Activated naive CD8-positive, alpha-beta T cell treated with anti-CD3 and anti-CD28 coated beads, Interleukin-2, amount 10 ng/mL, durations not matched to agents 7 days and 5 days (primary cell): Measurements from ENCODE around the gene LIX1L. TPM values are rescaled to one million over a fixed set of nuclear protein-coding genes. Genes with fewer than 3 reads are reported as not detected.

Experiments
- ATAC-seq: fragments of 150-1000 bp; cut with Tn5 transposase; one replicate; pipeline ENCODE4 v1.10.0; 2021; ENCODE audit warnings: low read depth, moderate library complexity
- POLR2A ChIA-PET: fragments of 350-600 bp; sonication (Branson Sonifier 250); formaldehyde crosslinking; loops from one replicate; lab custom pipeline; 2021; ENCODE audit warnings: antibody characterized with exemption; lab: Charles Lee
- DNase-seq: peaks from one replicate; pipeline ENCODE4 v3.0.0; 2021
- H3K27ac Mint-ChIP-seq: one replicate; pipeline ENCODE4 v1.8.0; 2022; ENCODE audit warnings: mild to moderate bottlenecking, mixed read lengths
- H3K27me3 Mint-ChIP-seq: one replicate; pipeline ENCODE4 v1.8.0; 2022; ENCODE audit warnings: mild to moderate bottlenecking, moderate library complexity, mixed read lengths
- H3K36me3 Mint-ChIP-seq: one replicate; pipeline ENCODE4 v1.8.0; 2021; ENCODE audit warnings: mild to moderate bottlenecking, mixed read lengths
- H3K4me1 Mint-ChIP-seq: one replicate; pipeline ENCODE4 v1.8.0; 2021; ENCODE audit warnings: mixed read lengths
- H3K4me3 Mint-ChIP-seq: one replicate; pipeline ENCODE4 v1.8.0; 2022; ENCODE audit warnings: mild to moderate bottlenecking, moderate library complexity, mixed read lengths
- H3K9me3 Mint-ChIP-seq: one replicate; pipeline ENCODE4 v1.8.0; 2021; ENCODE audit warnings: mixed read lengths
- total RNA-seq, 2 experiments: library from RNA; stranded (reverse); gene quantifications; one replicate each; pipeline ENCODE4 v1.2.3, GENCODE V29; 2021

Gene LIX1L
- total RNA-seq, 2 experiments from 2014 or later = 54.0 to 57.5 TPM

DNA sequence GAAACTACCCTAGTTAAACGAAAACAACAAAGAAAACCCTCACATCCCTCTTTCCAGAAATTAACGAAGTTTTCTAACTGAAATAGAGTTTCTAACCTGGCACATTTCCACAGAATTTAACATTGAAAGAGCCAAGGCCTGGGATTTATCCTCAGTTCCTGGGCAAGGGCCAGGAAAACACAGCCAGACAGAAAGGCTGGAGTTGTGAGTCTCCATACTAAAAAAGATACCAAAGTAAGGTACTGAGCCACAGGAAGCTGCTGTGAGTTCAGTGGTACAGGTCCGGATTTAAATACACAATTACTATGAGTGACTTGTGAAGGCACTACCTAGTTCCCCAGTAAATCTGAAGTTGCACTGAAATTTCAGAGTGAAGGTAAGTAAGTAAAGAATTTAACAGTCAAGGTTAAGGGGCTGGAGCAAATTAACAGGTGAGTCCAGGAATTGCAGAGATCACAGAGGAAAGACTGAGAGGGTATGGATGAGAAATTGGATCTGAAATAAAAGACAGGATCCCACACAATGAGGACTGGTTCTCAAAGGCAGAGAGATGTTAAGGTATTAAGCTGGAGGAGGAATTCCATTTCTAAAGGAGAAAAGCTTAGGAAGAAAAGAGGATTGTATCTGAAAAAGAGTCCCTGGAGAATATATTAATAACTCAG lies 905 bp downstream of the LIX1L start:
- peaks cover 66% of the 10 kb centered on the region for H3K4me1 Mint-ChIP-seq
- POLR2A ChIA-PET = interaction anchor here (0.6 to 4.3 kb wide), 10 partner anchors 10 to 100 kb away, joined by 3 to 61 read pairs (median 5); partner anchors contain the start of genes RBM8A and TXNIP
- peaks cover 18% of the 10 kb centered on the region for H3K36me3 Mint-ChIP-seq
- H3K27ac Mint-ChIP-seq = peak overlapping the region; percentile 94
- ATAC-seq (no peak), DNase-seq (no peak)
- H3K27me3 Mint-ChIP-seq = no peaks in the 10 kb centered on the region
- peak overlapping the region; percentile 99 for H3K4me3 Mint-ChIP-seq
- no peaks in the 10 kb centered on the region for H3K9me3 Mint-ChIP-seq

- DNase-seq = no peak
Observed at GRCh38 chr1:145956361-145956760, 1.5 kb downstream of the LIX1L start.

DNA sequence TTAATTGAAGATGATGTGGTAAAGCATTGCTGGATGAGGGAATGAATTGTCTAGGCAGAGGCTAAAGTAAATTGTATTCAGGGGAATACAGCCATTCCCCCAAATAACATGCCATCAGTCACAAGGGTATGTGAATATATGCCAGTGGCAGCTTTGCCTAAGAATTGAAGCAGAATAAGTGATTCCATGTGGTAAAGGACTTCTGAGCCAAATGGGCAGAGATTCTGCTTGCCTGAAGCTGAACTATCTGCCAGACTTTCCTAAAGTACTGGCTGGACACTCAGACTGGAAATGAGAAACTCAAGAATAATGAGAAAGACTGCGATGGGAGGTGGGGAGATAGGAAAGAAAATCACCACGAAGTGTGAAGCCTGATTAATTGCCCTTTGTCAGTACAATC lies 2.4 kb downstream of the LIX1L start:
- peaks cover 71% of the 10 kb centered on the region for H3K4me1 Mint-ChIP-seq
- DNase-seq = no peak
- peaks cover 22% of the 10 kb centered on the region for H3K36me3 Mint-ChIP-seq
- H3K27ac Mint-ChIP-seq = no peak overlapping the region
- no peaks in the 10 kb centered on the region for H3K27me3 Mint-ChIP-seq
- H3K4me3 Mint-ChIP-seq = peak overlapping the region; percentile 99
- POLR2A ChIA-PET = interaction anchor here (2.1 to 4.3 kb wide), 2 partner anchors 9 to 28 kb away, joined by 8 to 61 read pairs; partner anchors contain the start of genes ANKRD34A, POLR3GL and RBM8A
- H3K9me3 Mint-ChIP-seq = no peaks in the 10 kb centered on the region
- no peak for ATAC-seq

More at GRCh38 chr1:145956361-145956760, 1.5 kb downstream of the LIX1L start:
- ATAC-seq = no peak
- Mint-ChIP-seq H3K27ac (peak overlapping the region; percentile 94), H3K4me1 (peaks cover 67% of the 10 kb centered on the region), H3K4me3 (peak overlapping the region; percentile 99), H3K36me3 (peaks cover 22% of the 10 kb centered on the region), H3K9me3 (no peaks in the 10 kb centered on the region), H3K27me3 (no peaks in the 10 kb centered on the region)
- POLR2A ChIA-PET = interaction anchor here (2.1 to 4.3 kb wide), 2 partner anchors 10 to 29 kb away, joined by 4 to 61 read pairs; partner anchors contain the start of gene RBM8A

DNA sequence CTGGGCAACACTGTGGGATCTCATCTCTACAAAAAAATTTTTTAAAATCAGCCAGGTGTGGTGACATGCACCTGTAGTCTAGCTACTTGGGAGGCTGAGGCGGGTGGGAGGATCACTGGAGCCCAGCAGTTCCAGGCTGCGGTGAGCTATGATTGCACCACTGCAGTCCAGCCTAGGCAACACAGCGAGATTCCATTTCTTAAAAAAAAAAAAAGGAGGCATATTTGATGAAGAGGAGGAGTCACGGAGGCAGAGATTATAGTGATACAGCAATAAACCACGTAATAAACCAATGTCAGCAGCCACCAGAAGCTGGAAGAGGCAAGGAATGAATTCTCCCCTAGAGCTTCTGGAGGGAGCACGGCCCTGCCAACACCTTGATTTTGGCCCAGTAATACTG lies 4.0 kb downstream of the LIX1L start:
- DNase-seq (no peak), ATAC-seq (no peak)
- no peak overlapping the region for H3K27ac Mint-ChIP-seq
- POLR2A ChIA-PET = interaction anchor here (1.3 to 2.1 kb wide), 2 partner anchors 11 to 35 kb away, joined by 3 to 8 read pairs; partner anchors contain the start of genes ANKRD34A, PEX11B and POLR3GL
- no peaks in the 10 kb centered on the region for H3K9me3 Mint-ChIP-seq
- H3K4me3 Mint-ChIP-seq = no peak overlapping the region
- peaks cover 29% of the 10 kb centered on the region for H3K36me3 Mint-ChIP-seq
- peaks cover 67% of the 10 kb centered on the region for H3K4me1 Mint-ChIP-seq
- H3K27me3 Mint-ChIP-seq = no peaks in the 10 kb centered on the region

GRCh38 chr1:145952903-145953302 lies 4.9 kb downstream of the LIX1L start:
- POLR2A ChIA-PET = interaction anchor here (1.3 kb wide), 1 partner anchor 34 kb away, joined by 3 read pairs; the partner anchor contains the start of gene PEX11B
- H3K27me3 Mint-ChIP-seq = no peaks in the 10 kb centered on the region
- no peak for DNase-seq
- H3K9me3 Mint-ChIP-seq = no peaks in the 10 kb centered on the region
- no peak for ATAC-seq
- H3K27ac Mint-ChIP-seq = no peak overlapping the region
- H3K4me3 Mint-ChIP-seq = no peak overlapping the region
- peaks cover 58% of the 10 kb centered on the region for H3K4me1 Mint-ChIP-seq
- H3K36me3 Mint-ChIP-seq = peaks cover 29% of the 10 kb centered on the region

DNA sequence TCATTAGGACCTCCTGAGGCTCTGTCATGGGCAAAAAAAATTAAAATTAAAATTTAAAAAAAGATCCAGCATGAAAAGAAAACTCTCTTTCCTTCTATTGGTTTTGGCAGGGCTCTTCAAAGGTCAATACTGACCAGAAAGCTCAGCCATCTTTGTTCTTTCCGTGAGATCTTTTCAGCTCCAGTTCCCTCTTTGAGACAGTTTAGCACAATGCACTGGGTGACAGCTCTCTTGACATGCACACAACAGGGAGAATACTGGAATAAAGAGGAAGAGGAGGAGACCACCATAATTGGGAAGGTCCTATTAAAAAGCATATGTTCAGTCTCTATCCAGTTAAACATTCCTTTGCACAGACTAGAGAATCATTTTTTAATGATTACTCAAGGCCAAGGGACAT lies 6.3 kb downstream of the LIX1L start:
- POLR2A ChIA-PET = no interaction called here
- H3K4me3 Mint-ChIP-seq = no peak overlapping the region
- ATAC-seq (no peak), DNase-seq (no peak)
- no peaks in the 10 kb centered on the region for H3K9me3 Mint-ChIP-seq
- H3K27ac Mint-ChIP-seq = no peak overlapping the region
- H3K4me1 Mint-ChIP-seq = peaks cover 50% of the 10 kb centered on the region
- peaks cover 29% of the 10 kb centered on the region for H3K36me3 Mint-ChIP-seq
- H3K27me3 Mint-ChIP-seq = no peaks in the 10 kb centered on the region

DNA sequence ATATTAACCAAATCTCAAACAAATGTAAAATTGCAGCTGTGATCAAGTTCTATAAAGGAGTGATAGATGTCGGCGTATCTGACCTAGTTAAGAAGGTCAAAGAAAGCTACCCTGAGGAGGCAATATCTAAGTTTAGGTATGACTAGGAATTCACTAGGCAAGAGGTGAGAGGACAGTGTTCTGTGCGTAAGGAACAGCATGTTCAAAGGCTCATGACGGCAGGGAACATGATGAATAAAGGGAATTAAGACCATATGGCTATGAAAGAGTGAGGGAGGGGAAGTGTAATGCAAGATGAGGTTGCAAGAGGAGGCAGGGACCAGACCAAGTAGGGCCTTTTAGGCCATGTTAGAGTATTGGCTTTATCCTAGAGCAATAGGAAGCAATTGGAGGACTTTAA lies 8.6 kb downstream of the LIX1L start:
- Mint-ChIP-seq H3K9me3 (no peaks in the 10 kb centered on the region), H3K36me3 (peaks cover 24% of the 10 kb centered on the region), H3K4me3 (no peak overlapping the region)

DNA sequence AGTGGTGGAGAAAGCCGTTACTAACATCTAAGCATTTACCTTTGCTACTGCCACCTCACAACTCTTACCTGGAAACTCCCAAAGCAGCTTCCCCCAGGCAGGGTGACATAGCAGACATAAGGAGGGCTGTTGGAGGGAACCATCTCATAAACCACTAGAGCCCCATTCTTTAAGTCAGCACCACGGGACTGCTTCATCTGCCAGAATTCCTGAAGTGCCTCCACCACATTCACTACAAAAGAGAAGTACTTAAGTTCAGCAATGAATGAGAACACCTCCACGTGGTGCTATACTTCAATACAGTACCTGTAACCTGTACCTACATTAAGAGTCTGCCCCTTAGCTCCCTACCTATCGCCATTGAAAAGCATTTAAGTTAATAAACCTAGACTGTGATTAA lies 10.3 kb downstream of the LIX1L start:
- no peak for DNase-seq
- POLR2A ChIA-PET = no interaction called here
- Mint-ChIP-seq H3K27me3 (no peaks in the 10 kb centered on the region), H3K36me3 (peaks cover 20% of the 10 kb centered on the region), H3K27ac (no peak overlapping the region), H3K4me3 (no peak overlapping the region), H3K9me3 (no peaks in the 10 kb centered on the region), H3K4me1 (peaks cover 27% of the 10 kb centered on the region)
- ATAC-seq = no peak

More for the DNA sequence above, 8.6 kb downstream of the LIX1L start:
- H3K4me1 Mint-ChIP-seq = peaks cover 31% of the 10 kb centered on the region
- no peak for DNase-seq
- no peaks in the 10 kb centered on the region for H3K27me3 Mint-ChIP-seq
- H3K27ac Mint-ChIP-seq = no peak overlapping the region
- POLR2A ChIA-PET = interaction anchor here (1.3 kb wide), 1 partner anchor 22 kb away, joined by 5 read pairs; the partner anchor contains the start of gene RBM8A
- no peak for ATAC-seq

DNA sequence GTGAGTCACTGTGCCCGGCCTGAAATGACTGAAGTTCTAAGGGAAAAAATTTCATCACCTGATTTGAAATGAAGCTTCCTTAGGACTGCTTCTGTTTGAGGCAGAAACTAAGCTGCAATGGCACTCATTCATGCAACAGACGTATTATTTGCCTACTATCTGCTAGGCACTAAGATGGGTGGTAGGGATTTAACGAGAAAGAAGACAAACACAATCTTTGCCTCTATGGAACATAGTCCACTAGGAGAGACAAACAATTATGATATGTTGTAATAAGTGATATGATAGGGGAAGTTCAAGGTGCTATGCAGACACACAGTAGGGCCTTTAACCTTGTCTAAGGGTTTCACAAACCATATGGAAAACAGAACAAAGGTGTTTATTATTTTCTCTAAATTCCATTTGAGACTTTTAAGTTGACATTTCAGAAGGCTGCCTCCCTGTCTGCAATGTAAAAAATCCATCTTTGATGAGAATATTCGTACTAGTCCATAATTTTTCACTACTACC lies 11.3 kb downstream of the LIX1L start:
- Mint-ChIP-seq H3K36me3 (peaks cover 17% of the 10 kb centered on the region), H3K4me1 (peaks cover 18% of the 10 kb centered on the region), H3K27ac (no peak overlapping the region), H3K9me3 (no peaks in the 10 kb centered on the region), H3K27me3 (no peaks in the 10 kb centered on the region), H3K4me3 (no peak overlapping the region)
- DNase-seq = no peak
- POLR2A ChIA-PET = interaction anchor here (1.0 to 1.3 kb wide), 2 partner anchors 17 to 19 kb away, joined by 3 to 4 read pairs; partner anchors contain the start of gene RBM8A
- ATAC-seq = no peak

GRCh38 chr1:145944532-145944931 lies 13.3 kb downstream of the LIX1L start:
- ATAC-seq = no peak
- Mint-ChIP-seq H3K27ac (no peak overlapping the region), H3K36me3 (peaks cover 24% of the 10 kb centered on the region), H3K4me1 (peaks cover 5% of the 10 kb centered on the region), H3K27me3 (no peaks in the 10 kb centered on the region), H3K4me3 (no peak overlapping the region), H3K9me3 (no peaks in the 10 kb centered on the region)
- POLR2A ChIA-PET = interaction anchor here (1.1 to 1.8 kb wide), 2 partner anchors 13 to 16 kb away, joined by 3 to 6 read pairs; partner anchors contain the start of gene LIX1L
- no peak for DNase-seq

DNA sequence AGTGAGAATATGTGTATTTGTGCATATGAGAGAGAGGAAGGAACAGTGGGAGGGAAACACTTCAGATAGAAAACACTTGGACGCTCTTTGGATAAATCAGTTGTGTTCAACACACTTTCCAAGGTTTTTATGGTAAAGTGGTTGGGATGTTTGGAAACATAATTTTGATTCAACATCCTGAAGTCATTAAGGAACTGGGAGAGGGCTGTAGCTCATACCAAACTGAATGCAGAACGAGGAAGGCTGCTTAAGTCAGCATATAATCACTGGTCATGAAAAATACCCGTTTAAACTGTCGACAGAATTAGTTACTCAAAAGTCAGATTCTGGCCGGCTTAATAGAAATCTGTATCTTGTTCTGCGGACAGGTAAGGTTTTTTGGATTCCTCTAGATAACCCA lies 14.9 kb downstream of the LIX1L start:
- POLR2A ChIA-PET = interaction anchor here (0.8 to 1.4 kb wide), 3 partner anchors 15 to 83 kb away, joined by 3 to 4 read pairs (median 3); partner anchors contain the start of gene LIX1L
- no peak for DNase-seq
- ATAC-seq = no peak
- Mint-ChIP-seq H3K4me1 (peaks cover 2% of the 10 kb centered on the region), H3K4me3 (no peak overlapping the region), H3K27ac (no peak overlapping the region), H3K9me3 (no peaks in the 10 kb centered on the region), H3K36me3 (peaks cover 21% of the 10 kb centered on the region), H3K27me3 (no peaks in the 10 kb centered on the region)

- Mint-ChIP-seq H3K4me3 (no peak overlapping the region), H3K4me1 (peaks cover 2% of the 10 kb centered on the region), H3K27ac (no peak overlapping the region), H3K27me3 (no peaks in the 10 kb centered on the region), H3K9me3 (no peaks in the 10 kb centered on the region), H3K36me3 (peaks cover 21% of the 10 kb centered on the region)
- POLR2A ChIA-PET = interaction anchor here (0.8 kb wide), 1 partner anchor 14 kb away, joined by 3 read pairs; no protein-coding TSS in a partner anchor
- DNase-seq (no peak), ATAC-seq (no peak)
Observed at GRCh38 chr1:145942405-145942804, 15.4 kb downstream of the LIX1L start.

- DNase-seq = no peak
- H3K27ac Mint-ChIP-seq = no peak overlapping the region
- H3K36me3 Mint-ChIP-seq = peaks cover 29% of the 10 kb centered on the region
- ATAC-seq = no peak
- peaks cover 8% of the 10 kb centered on the region for H3K4me1 Mint-ChIP-seq
- H3K4me3 Mint-ChIP-seq = no peak overlapping the region
- no peaks in the 10 kb centered on the region for H3K27me3 Mint-ChIP-seq
- no peaks in the 10 kb centered on the region for H3K9me3 Mint-ChIP-seq
- POLR2A ChIA-PET = interaction anchor here (0.7 kb wide), 1 partner anchor 61 kb away, joined by 3 read pairs; no protein-coding TSS in a partner anchor
Observed at GRCh38 chr1:145937436-145937835, 20.4 kb downstream of the LIX1L start.
